Effector memory CD8-positive, alpha-beta T cell (primary cell): Measurements from ENCODE around the gene MBLAC1.

Experiments
- ATAC-seq: fragments of 150-1000 bp; cut with Tn5 transposase; replicated peaks from 2 replicates; pipeline ENCODE4 v1.10.0; 2021; ENCODE audit warnings: mild to moderate bottlenecking, moderate library complexity
- DNase-seq, 3 experiments: peaks; one replicate each; pipeline ENCODE4 v3.0.0; 2021
- H3K27ac Mint-ChIP-seq, 2 donors: one replicate each; pipeline ENCODE4 v1.8.0; 2022; ENCODE audit warnings: mild to moderate bottlenecking in 2 of 2, mixed read lengths in 2 of 2, moderate library complexity in 2 of 2
- H3K27me3 Mint-ChIP-seq, 2 donors: one replicate each; pipeline ENCODE4 v1.8.0; 2022; ENCODE audit warnings: mixed read lengths in 2 of 2
- H3K36me3 Mint-ChIP-seq: one replicate; pipeline ENCODE4 v1.8.0; 2022; ENCODE audit warnings: mild to moderate bottlenecking, moderate library complexity, mixed read lengths; ENCODE audit not compliant: insufficient read depth
- H3K4me1 Mint-ChIP-seq, 2 donors: one replicate each; pipeline ENCODE4 v1.8.0; 2022; ENCODE audit warnings: low read depth in 2 of 2, mixed read lengths in 2 of 2
- H3K4me3 Mint-ChIP-seq, 2 donors: one replicate each; pipeline ENCODE4 v1.8.0; 2022; ENCODE audit warnings: mild to moderate bottlenecking in 2 of 2, mixed read lengths in 2 of 2, moderate library complexity in 2 of 2
- H3K9me3 Mint-ChIP-seq, 2 donors: one replicate each; pipeline ENCODE4 v1.8.0; 2022; ENCODE audit warnings: mixed read lengths in 2 of 2
- total RNA-seq, 9 experiments: gene quantifications; one replicate each; lab custom pipeline; 2026; lab: John Stamatoyannopoulos, UW

The MBLAC1 gene, protein sequence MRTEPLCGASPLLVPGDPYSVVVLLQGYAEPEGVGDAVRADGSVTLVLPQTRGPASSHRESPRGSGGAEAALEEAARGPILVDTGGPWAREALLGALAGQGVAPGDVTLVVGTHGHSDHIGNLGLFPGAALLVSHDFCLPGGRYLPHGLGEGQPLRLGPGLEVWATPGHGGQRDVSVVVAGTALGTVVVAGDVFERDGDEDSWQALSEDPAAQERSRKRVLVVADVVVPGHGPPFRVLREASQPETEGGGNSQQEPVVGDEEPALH
- total RNA-seq, result 1.3 to 5.7 (median 2.3) reads per million in 9 experiments

DNA sequence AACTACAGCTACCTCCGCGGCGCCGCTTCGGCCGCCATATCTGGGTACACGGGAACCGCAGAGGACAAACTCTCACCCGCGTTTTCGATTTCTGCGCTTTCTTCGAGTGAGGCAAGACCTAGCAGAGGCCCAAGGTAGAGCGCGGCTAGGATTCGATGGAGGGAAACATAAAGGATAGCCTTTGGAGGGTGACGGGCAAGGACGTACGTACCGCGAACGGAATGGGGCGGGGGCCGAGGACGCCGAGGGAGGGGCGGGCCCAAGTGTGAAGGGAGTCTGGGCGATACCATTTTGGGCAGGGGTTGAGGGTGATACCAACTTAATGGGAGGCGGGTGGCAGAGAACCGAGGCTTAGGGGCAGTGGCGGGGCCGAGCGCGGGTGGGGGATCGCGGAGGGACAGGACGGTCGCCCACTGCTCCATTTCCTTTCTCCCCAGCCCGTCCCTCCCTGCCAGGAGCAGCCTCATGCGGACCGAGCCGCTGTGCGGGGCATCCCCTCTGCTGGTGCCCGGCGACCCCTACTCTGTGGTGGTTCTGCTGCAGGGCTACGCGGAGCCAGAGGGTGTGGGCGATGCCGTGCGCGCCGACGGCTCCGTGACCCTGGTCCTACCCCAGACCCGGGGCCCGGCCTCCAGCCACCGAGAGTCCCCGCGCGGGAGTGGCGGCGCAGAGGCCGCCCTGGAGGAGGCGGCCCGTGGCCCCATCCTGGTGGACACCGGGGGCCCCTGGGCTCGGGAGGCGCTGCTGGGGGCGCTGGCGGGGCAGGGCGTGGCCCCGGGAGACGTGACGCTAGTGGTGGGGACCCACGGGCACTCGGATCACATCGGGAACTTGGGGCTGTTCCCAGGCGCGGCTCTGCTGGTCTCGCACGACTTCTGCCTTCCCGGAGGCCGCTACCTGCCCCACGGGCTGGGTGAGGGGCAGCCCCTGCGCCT lies at the start of gene MBLAC1:
Gene MBLAC1 (plus strand): TSS at position 37 of the 935 bp plus-strand sequence. CDS start 429 bp downstream, at position 466.
- H3K36me3 Mint-ChIP-seq, result peaks cover 30% of the 10 kb centered on the region
- H3K4me3 Mint-ChIP-seq, result peak within 1 kb of the TSS; percentile 96 to 99
- peak within 1 kb of the TSS; percentile 98 to 100 for H3K27ac Mint-ChIP-seq
- ATAC-seq (peak; percentile 81), DNase-seq (peak; percentile 91 to 95 (median 92))
- H3K4me1 Mint-ChIP-seq, result peaks cover 17 to 21% of the 10 kb centered on the region in 2 donors
- H3K9me3 Mint-ChIP-seq, result no peaks in the 10 kb centered on the region
- no peaks in the 10 kb centered on the region for H3K27me3 Mint-ChIP-seq

DNA sequence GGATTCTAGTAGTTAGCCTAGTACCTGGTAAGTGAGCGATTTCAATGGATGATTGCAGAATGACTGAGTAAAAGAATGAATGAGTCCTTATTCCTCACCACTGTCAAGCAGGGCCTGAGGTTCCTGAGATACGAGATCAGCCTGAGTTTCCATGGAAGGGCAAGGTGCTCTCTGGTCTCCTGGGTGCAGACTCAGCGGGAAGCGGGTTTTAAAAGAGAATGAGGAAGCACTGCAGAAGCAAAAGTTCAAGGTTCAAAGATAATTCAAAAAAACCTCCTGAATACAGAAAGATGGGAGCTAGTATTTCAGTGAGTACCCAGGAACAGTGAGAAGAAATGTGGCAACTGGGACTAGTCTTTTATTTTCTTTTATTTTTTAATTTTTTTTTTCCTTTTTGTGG lies 49.6 kb upstream of the MBLAC1 start:
- Mint-ChIP-seq H3K9me3 (peaks cover 0 to 3% of the 10 kb centered on the region in 2 donors), H3K36me3 (peaks cover 78% of the 10 kb centered on the region), H3K27ac (no peak overlapping the region), H3K27me3 (no peaks in the 10 kb centered on the region), H3K4me1 (peaks cover 17 to 29% of the 10 kb centered on the region in 2 donors), H3K4me3 (no peak overlapping the region)
- ATAC-seq, result no peak
- DNase-seq, result no peak

DNA sequence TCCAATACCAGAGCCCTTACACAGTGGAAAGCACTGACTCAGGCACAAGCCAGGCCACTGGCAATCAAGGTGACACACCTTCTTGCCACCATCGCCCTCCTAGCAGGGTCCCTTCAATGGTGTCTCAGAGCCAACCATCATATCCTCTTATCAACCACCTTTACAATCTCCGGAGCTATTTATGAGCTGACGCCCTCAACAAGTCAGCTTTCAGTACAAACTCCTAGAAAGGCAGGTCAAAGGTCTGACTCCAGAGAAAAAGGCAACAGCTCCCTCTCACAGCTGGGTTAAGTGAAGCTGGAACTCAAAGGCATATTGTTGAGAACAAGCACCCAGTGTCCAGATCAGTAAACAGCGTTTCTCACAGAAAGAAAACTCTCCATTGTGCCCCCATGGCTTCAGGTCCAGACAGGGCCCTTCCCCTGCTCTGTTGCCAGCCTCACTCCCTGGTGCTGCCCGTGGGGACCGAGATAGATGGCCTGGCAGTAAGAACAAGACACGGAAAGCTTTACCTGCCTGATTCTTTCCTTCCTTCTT lies 47.7 kb upstream of the MBLAC1 start:
- H3K27me3 Mint-ChIP-seq, result no peaks in the 10 kb centered on the region
- peak overlapping the region in 1 of 2 donors; percentile 0 for H3K4me3 Mint-ChIP-seq
- no peak overlapping the region for H3K27ac Mint-ChIP-seq
- H3K36me3 Mint-ChIP-seq, result peaks cover 63% of the 10 kb centered on the region
- peaks cover 25 to 34% of the 10 kb centered on the region in 2 donors for H3K4me1 Mint-ChIP-seq
- no peak for DNase-seq
- H3K9me3 Mint-ChIP-seq, result no peaks in the 10 kb centered on the region
- ATAC-seq, result no peak

DNA sequence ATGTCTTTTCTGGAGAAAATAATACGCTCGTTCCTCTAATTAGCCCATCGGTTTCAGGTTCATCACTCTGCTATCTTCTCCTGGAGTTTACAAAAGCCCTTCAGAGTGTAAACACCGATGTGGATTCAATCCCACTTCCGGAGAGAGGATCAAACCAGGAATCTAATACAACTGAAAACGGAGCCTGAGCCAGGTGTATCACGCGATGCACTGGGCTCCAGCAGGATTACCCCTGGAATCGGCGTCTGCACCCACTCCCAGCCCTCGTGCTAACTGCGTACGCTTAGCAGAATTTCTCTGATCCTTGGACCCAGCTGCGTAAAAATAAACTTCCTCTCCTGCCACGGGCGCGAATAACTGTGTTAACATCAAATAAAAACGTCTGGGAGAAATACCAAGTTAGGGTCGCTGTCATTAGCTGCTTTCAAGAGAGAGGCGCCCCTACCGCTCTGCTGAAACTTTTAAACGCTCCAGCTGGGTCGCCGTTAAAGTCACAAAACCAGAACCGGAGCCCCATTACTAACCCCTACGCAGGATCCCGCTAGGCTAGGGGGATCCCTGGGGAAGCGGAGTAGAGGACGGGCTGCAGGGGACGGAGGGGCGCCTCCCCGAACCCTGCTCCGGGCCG lies 45.7 kb upstream of the MBLAC1 start:
- peak in 1 of 3 experiments; percentile 13 for DNase-seq
- Mint-ChIP-seq H3K4me3 (peak overlapping the region; percentile 87 to 91), H3K36me3 (peaks cover 45% of the 10 kb centered on the region), H3K27me3 (no peaks in the 10 kb centered on the region), H3K27ac (peak overlapping the region; percentile 57 to 95), H3K4me1 (peaks cover 25 to 34% of the 10 kb centered on the region in 2 donors), H3K9me3 (no peaks in the 10 kb centered on the region)
- no peak for ATAC-seq

DNA sequence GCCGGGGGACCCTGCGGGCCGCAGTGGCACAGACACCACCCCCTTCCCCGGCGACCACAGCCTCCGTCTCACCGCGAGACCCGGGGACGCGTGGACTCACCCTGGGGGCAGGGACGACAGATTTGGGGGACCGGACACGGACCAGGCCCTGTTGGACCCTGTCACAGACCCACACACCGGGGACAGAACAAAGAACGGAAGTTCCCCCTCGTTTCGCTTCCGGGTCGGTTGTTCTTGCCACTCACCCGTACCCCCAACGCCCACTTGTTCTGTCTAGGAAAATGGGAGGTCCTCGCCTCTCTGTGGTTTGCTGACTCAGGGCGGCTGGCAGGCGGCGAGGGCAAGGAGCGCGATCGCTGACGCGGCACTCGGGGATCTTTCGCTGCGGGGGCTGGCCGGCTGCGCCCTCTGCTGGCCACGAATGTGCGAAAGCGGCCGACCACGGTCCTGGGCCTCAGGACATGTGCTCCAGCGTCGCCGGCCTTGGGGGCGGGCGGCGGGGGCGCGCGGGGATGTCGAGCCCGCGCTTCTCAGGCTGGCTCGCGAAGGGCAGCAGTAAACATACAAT lies 45.1 kb upstream of the MBLAC1 start, which contains the start of gene ZNF3:
Gene ZNF3 (minus strand): TSS at position 189 of the 568 bp plus-strand sequence. CDS start 4,366 bp downstream, outside the sequence.
- Mint-ChIP-seq H3K27me3 (no peaks in the 10 kb centered on the region), H3K4me1 (peaks cover 25 to 34% of the 10 kb centered on the region in 2 donors), H3K27ac (peak within 1 kb of the TSS; percentile 57 to 95), H3K9me3 (no peaks in the 10 kb centered on the region), H3K36me3 (peaks cover 39% of the 10 kb centered on the region), H3K4me3 (peak within 1 kb of the TSS; percentile 87 to 91)
- peak; percentile 96 to 97 (median 97) for DNase-seq
- peak; percentile 79 for ATAC-seq

DNA sequence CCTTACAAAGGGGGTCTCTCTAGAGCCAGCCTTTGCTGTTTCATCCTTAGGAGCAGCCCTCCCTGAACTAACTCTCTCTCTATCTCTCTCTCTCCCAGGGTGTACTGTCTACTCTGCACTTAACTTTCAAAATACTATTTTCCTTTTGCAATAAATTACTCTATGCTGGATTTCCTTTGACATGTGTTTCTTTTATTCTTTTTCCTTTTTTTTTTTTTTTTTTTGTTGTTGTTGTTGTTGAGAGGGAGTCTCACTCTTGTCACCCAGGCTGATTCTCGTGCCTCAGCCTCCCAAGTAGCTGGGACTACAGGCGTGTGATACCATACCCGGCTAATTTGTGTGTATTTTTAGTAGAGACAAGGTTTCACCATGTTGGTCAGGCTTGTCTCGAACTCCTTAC lies 43.8 kb upstream of the MBLAC1 start:
- Mint-ChIP-seq H3K27ac (peak overlapping the region; percentile 57 to 95), H3K36me3 (peaks cover 34% of the 10 kb centered on the region), H3K4me1 (peaks cover 22 to 34% of the 10 kb centered on the region in 2 donors), H3K27me3 (no peaks in the 10 kb centered on the region), H3K4me3 (peak overlapping the region; percentile 87 to 91), H3K9me3 (no peaks in the 10 kb centered on the region)
- ATAC-seq, result peak; percentile 3
- no peak for DNase-seq

DNA sequence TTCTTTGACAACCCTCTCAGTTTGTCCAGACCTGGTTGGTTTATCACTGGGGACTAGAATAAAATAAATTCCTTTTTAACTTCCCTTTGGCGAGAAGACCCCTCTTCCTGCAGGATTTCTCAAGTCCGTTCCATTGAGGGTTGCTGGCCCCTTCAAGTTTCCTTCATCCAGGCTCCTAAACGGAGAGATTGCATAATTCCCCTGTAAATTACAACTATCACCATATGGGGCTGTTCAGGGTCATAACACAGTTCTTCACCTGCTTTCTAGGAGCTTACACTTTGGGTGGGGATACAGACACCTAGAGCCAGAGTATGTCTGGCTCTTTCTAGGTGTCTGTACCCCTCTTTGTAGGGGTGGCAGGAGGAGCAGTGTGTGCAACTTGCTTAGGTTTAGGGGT lies 41.3 kb upstream of the MBLAC1 start:
- Mint-ChIP-seq H3K4me3 (no peak overlapping the region), H3K27ac (no peak overlapping the region), H3K4me1 (peaks cover 28% of the 10 kb centered on the region in 2 donors), H3K36me3 (peaks cover 36% of the 10 kb centered on the region), H3K27me3 (no peaks in the 10 kb centered on the region), H3K9me3 (no peaks in the 10 kb centered on the region)
- ATAC-seq, result no peak
- DNase-seq, result no peak

DNA sequence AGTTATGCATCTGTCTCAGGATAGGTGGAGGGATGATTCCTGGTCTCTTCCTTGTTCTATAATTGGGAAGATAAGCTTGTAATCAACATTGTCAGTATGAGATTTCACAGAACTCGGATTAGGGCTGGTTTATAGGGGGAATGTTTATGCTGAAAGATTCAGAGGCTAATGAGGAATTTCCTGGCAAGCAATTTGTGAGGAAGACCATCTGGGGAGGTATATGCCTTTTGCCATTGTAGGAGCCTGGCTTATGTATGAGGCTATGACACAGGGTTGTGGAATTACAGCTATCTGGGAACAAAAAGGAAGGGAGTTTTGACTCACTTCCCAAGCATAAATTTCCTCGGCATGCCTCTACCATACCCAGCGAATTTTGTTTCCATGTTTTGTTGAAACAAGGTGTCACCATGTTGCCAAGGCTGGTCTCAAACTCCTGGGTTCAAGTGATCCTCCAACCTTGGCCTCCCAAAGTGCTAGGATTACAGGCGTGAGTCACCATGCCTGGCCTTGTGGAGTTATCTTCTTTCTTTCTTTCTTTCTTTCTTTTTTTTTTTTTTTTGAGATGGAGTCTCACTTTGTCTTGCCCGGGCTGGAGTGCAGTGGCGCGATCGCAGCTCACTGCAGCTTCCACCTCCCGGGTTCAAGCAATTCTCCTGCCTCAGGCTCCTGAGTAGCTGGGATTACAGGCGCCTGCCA lies 39.6 kb upstream of the MBLAC1 start:
- H3K9me3 Mint-ChIP-seq, result no peaks in the 10 kb centered on the region
- no peaks in the 10 kb centered on the region for H3K27me3 Mint-ChIP-seq
- DNase-seq, result no peak
- H3K27ac Mint-ChIP-seq, result peak overlapping the region in 1 of 2 donors; percentile 92
- H3K36me3 Mint-ChIP-seq, result peaks cover 36% of the 10 kb centered on the region
- H3K4me1 Mint-ChIP-seq, result peaks cover 18 to 19% of the 10 kb centered on the region in 2 donors
- peak overlapping the region in 1 of 2 donors; percentile 36 for H3K4me3 Mint-ChIP-seq
- ATAC-seq, result no peak

DNA sequence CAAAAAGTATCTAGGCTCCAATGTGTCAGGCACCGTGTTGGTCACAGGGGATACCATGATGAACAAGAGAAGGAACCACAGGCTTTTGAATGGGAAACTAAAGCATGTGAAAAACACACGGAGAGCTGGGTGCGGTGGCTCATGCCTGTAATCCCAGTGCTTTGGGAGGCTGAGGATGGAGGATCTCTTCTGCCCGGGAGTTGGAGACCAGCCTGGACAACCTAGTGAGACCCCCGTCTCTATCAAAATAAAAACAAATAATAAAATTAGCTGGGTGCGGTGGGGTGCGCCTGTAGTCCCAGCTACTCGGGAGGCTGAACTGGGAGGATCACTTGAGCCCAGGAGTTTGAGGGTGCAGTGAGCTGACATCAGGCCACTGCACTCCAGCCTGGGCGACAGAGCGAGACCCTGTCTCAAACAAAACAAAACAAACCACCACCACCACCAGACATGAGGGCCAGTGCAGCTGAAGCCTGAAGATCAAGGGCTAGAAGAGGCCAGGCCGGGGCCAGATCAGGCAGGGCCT lies 38.6 kb upstream of the MBLAC1 start:
- Mint-ChIP-seq H3K27me3 (no peaks in the 10 kb centered on the region), H3K36me3 (peaks cover 42% of the 10 kb centered on the region), H3K27ac (peak overlapping the region; percentile 90 to 92), H3K4me3 (peak overlapping the region; percentile 85 to 90), H3K9me3 (no peaks in the 10 kb centered on the region), H3K4me1 (peaks cover 11 to 13% of the 10 kb centered on the region in 2 donors)
- DNase-seq (no peak), ATAC-seq (no peak)

DNA sequence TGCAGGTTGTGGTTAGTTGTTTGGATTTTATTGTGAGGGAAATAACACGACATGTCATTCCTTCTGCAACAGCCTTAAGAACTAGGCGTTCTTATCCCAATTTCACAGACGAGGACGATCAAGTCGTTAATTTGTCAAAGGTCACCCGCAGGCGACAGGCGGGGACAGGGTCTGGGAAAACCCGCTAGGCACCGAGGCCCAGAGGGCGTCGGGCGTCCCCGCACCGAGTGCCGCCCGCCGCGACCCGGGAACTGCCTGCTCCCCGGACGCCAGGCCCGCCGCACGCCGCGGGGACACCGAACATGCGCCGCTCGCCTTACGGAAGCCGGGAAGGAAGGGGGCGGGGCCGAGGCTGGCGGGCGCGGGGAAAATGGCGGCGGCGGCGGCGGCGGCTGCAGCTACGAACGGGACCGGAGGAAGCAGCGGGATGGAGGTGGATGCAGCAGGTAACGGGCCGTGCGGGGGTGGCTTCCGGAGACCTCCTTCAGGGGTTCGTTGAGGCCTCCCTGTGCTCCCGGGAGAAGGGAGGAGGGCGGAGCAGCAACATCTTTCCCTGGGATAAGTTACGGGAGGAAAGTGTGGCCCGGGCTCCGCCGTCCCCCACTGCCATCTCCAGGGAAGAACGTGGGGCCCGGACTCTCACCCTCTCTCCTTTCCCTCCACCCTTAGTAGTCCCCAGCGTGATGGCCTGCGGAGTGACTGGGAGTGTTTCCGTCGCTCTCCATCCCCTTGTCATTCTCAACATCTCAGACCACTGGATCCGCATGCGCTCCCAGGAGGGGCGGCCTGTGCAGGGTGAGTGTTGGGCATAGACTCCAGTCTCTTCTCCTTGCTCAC lies 37.9 kb upstream of the MBLAC1 start, which contains the start of gene COPS6:
Gene COPS6 (plus strand): TSS at position 349 of the 837 bp plus-strand sequence. CDS start 22 bp downstream, at position 371.
- H3K27ac Mint-ChIP-seq, result peak within 1 kb of the TSS; percentile 90 to 92
- H3K36me3 Mint-ChIP-seq, result peaks cover 49% of the 10 kb centered on the region
- peak; percentile 85 to 88 (median 87) for DNase-seq
- H3K4me1 Mint-ChIP-seq, result peaks cover 11 to 16% of the 10 kb centered on the region in 2 donors
- H3K27me3 Mint-ChIP-seq, result no peaks in the 10 kb centered on the region
- ATAC-seq, result peak; percentile 87
- H3K9me3 Mint-ChIP-seq, result no peaks in the 10 kb centered on the region
- H3K4me3 Mint-ChIP-seq, result peak within 1 kb of the TSS; percentile 85 to 90

DNA sequence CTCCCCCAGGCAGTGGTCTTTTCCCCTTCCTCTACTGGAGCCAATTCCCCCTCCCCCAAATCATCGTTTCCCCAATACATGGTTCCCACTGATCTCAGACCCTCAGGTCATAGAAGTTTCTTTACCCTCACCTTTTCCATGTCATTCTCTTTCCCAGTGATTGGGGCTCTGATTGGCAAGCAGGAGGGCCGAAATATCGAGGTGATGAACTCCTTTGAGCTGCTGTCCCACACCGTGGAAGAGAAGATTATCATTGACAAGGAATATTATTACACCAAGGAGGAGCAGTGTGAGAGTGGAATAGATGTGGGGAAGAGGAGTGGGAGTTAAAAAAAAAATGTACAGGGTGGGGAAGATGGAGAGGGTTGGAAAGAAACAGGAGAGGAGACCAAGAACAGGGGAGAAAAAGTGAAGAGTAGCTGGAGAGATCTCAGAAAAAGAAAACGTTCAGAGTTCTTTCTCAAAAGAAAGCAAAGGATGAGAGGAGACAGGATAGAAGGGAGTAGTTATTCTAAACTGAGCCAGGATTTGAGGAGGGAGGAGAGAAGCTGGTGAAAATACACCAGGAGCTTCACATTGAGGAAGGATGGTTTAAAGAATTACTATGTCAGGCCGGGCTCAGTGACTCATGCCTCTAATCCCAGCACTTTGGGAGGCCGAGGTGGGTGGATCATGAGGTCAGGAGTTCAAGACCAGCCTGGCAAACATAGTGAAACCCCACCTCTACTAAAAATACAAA lies 37.1 kb upstream of the MBLAC1 start:
- DNase-seq (no peak), ATAC-seq (no peak)
- H3K4me1 Mint-ChIP-seq, result peaks cover 11 to 16% of the 10 kb centered on the region in 2 donors
- peaks cover 57% of the 10 kb centered on the region for H3K36me3 Mint-ChIP-seq
- no peaks in the 10 kb centered on the region for H3K27me3 Mint-ChIP-seq
- peak overlapping the region; percentile 85 to 90 for H3K4me3 Mint-ChIP-seq
- H3K27ac Mint-ChIP-seq, result peak overlapping the region; percentile 90 to 92
- no peaks in the 10 kb centered on the region for H3K9me3 Mint-ChIP-seq
